Activated T-helper 2 cell treated with anti-CD3 and anti-CD28 coated beads, Interferon-gamma antibody, Interleukin-2, Interleukin-4, amounts not matched to agents 10 μg/mL and 5 μg/mL and 100 μg/mL, durations not matched to agents 14 hours and 24 hours and 36 hours (primary cell): Measurements from ENCODE around the gene E2F1. TPM values are rescaled to one million over a fixed set of nuclear protein-coding genes. Genes with fewer than 3 reads are reported as not detected.

Experiments used
- DNase-seq: peaks from one replicate; pipeline ENCODE4 v3.0.0; 2021; ENCODE audit warnings: low spot score
- H3K27ac Mint-ChIP-seq: one replicate; pipeline ENCODE4 v1.8.0; 2021; ENCODE audit warnings: mixed read lengths
- H3K27me3 Mint-ChIP-seq: one replicate; pipeline ENCODE4 v1.8.0; 2021; ENCODE audit warnings: low read depth, mixed read lengths
- H3K36me3 Mint-ChIP-seq: one replicate; pipeline ENCODE4 v1.8.0; 2021; ENCODE audit warnings: low read depth, mixed read lengths
- H3K4me1 Mint-ChIP-seq: one replicate; pipeline ENCODE4 v1.8.0; 2021; ENCODE audit warnings: low read depth, mixed read lengths
- H3K4me3 Mint-ChIP-seq: one replicate; pipeline ENCODE4 v1.8.0; 2021; ENCODE audit warnings: low read depth, mild to moderate bottlenecking, moderate library complexity, mixed read lengths
- H3K9me3 Mint-ChIP-seq: one replicate; pipeline ENCODE4 v1.8.0; 2021; ENCODE audit warnings: mixed read lengths
- intact Hi-C: fragments of 100-400 bp; cut with micrococcal nuclease; formaldehyde crosslinking; loops from one replicate; pipeline ENCODE4 v1.15.1; 2023
- total RNA-seq: library from RNA; stranded (reverse); gene quantifications from 2 replicates; pipeline ENCODE4 v1.2.3, GENCODE V29; 2022

E2F1 gene
- total RNA-seq, 1 donor from 2014 or later, result 63.8 TPM

DNA sequence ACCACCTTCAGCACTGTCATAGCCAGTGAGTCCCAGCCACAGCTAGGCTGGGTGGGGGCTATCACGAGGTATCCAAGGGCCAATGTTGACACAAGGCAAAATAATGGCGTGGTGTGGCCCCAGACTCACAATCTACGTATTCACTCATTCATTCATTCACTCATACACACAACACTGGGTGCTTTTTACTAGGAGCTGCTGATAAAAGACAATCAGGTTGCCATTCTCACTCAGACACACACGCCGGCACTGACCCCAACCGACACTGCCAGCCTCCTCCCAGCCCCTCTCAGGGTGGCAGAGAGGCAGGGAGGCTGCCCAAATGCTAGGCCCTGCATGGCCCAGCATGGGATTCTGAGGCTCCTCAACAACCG lies 25.5 kb downstream of the E2F1 start:
- intact Hi-C loops, result loop anchor here (10.0 kb wide), 2 partner anchors 106 to 454 kb away; partner anchors contain the start of gene EIF2S2
- Mint-ChIP-seq H3K36me3 (no peaks in the 10 kb centered on the region), H3K4me1 (peaks cover 19% of the 10 kb centered on the region), H3K9me3 (no peaks in the 10 kb centered on the region), H3K4me3 (no peak overlapping the region), H3K27me3 (no peaks in the 10 kb centered on the region), H3K27ac (no peak overlapping the region)
- DNase-seq, result no peak

GRCh38 chr20:33660035-33660684 lies 26.0 kb downstream of the E2F1 start:
- Mint-ChIP-seq H3K9me3 (no peaks in the 10 kb centered on the region), H3K27me3 (no peaks in the 10 kb centered on the region), H3K36me3 (no peaks in the 10 kb centered on the region), H3K4me1 (peaks cover 15% of the 10 kb centered on the region), H3K27ac (no peak overlapping the region), H3K4me3 (no peak overlapping the region)
- DNase-seq, result no peak
- intact Hi-C loops, result loop anchor here (10.0 kb wide), 2 partner anchors 105 to 455 kb away; partner anchors contain the start of gene EIF2S2

DNA sequence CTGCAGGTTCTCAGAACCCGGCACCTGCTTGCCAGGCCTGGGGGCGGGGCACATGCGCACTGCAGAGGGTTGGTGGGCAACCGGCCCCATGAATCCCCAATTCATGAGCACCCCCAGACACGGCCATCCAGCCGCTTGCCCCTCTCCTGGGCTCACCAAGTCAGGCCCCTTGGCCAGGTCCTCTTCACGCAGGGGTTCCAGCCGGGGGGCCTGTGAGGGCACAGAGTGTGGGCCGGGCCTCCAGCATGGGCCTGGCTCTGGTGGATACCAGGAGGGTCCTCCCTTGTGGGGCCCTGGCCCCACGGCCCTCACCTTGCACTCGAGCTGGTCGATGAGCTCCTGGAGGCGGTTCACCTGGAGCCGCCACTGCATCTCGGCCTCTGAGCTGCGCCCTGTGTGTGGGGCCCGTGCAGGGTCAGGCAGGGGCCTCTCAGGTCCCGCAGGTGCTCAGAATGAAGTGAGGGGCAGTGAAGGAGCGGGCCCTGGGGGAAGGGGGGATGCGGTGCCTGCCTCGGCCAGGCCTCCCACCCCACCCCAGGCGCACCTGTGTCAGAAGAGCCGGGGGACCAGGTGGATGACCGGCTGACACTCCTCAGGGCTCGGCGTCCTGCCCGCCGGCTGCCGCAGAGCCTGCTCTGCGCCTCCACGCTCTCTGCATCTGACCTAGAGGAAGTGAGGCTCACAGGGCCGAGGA lies 26.7 kb downstream of the E2F1 start:
- Mint-ChIP-seq H3K36me3 (no peaks in the 10 kb centered on the region), H3K27ac (no peak overlapping the region), H3K27me3 (no peaks in the 10 kb centered on the region), H3K4me1 (peaks cover 8% of the 10 kb centered on the region), H3K4me3 (no peak overlapping the region), H3K9me3 (no peaks in the 10 kb centered on the region)
- intact Hi-C loops, result loop anchor here (10.0 kb wide), 2 partner anchors 105 to 455 kb away; partner anchors contain the start of gene EIF2S2
- no peak for DNase-seq

- Mint-ChIP-seq H3K4me1 (peaks cover 5% of the 10 kb centered on the region), H3K9me3 (no peaks in the 10 kb centered on the region), H3K4me3 (no peak overlapping the region), H3K27ac (no peak overlapping the region), H3K36me3 (no peaks in the 10 kb centered on the region), H3K27me3 (no peaks in the 10 kb centered on the region)
- intact Hi-C loops, result no loop called here
- no peak for DNase-seq
Observed at GRCh38 chr20:33658929-33659328, 27.3 kb downstream of the E2F1 start.

GRCh38 chr20:33658510-33658909 lies 27.7 kb downstream of the E2F1 start:
- Mint-ChIP-seq H3K27ac (no peak overlapping the region), H3K4me1 (peaks cover 5% of the 10 kb centered on the region), H3K27me3 (no peaks in the 10 kb centered on the region), H3K9me3 (no peaks in the 10 kb centered on the region), H3K36me3 (no peaks in the 10 kb centered on the region), H3K4me3 (no peak overlapping the region)
- DNase-seq, result no peak
- intact Hi-C loops, result no loop called here

DNA sequence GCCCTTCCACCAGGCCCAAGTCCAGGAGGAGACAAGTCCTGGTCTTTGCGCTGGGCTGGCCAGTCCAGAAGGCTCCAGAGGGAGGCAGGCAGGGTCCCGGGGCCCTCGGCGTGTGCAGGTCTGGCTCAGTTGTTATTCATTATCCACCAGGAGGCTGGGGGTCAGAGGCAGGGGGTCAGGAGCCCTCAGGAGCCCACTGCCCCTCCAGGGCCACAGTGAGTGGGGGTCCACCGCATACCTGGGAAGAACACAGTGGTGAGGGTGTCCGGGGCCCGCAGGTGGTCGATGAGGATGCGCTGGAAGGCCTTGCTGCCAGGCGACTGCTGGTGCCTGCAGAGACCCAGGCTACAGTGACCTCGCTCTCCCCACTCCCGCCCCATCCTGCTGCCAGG lies 28.5 kb downstream of the E2F1 start:
- H3K27ac Mint-ChIP-seq, result no peak overlapping the region
- intact Hi-C loops, result no loop called here
- no peaks in the 10 kb centered on the region for H3K27me3 Mint-ChIP-seq
- no peak overlapping the region for H3K4me3 Mint-ChIP-seq
- DNase-seq, result no peak
- no peaks in the 10 kb centered on the region for H3K9me3 Mint-ChIP-seq
- H3K4me1 Mint-ChIP-seq, result peaks cover 8% of the 10 kb centered on the region
- no peaks in the 10 kb centered on the region for H3K36me3 Mint-ChIP-seq

DNA sequence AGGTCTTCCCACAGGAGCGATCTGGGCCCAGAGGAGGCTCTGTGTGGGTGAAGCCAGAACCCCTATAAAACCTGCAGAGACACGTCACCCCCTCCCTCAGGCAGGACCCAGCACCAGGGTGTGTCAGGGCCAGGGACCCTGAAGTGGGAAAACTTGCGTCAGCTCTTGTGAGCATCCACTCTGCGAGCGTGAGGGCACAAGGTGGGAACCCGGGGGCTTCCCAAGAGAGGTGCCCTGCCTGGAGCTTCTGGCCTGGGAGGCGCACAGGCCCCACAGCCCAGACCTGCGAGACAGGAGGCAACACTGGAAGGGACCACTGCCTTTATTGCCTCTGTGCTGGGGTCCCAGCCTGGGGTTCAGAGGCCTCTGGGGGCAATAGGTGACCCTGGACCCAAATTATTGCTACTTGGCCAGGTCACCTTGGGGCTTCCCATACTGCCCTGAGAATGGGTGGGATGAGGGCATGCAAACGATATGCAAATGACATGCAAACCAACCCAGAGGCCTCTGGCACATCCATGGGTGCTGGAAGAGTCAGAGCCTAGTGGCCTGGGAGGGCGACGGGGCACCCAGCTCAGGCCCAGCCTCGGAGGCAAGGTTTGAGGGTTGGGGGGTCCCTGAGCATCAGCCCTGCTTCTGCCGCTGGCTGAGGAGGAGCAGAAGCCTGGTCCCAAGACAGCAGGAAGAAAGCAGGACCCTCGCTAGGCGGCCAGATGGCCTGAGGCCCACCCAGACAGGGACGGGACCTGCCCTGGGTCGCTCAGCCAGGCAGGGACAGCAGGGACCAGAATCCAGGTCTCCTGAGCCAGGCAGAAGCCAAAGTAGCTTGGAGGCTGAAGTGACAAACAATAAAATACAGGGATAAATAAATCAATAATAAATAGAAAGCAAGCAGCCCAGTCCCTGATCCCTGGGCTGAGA lies 29.1 kb downstream of the E2F1 start:
- Mint-ChIP-seq H3K9me3 (no peaks in the 10 kb centered on the region), H3K27me3 (no peaks in the 10 kb centered on the region), H3K27ac (no peak overlapping the region), H3K4me3 (no peak overlapping the region), H3K4me1 (peaks cover 11% of the 10 kb centered on the region), H3K36me3 (no peaks in the 10 kb centered on the region)
- intact Hi-C loops, result no loop called here
- no peak for DNase-seq

DNA sequence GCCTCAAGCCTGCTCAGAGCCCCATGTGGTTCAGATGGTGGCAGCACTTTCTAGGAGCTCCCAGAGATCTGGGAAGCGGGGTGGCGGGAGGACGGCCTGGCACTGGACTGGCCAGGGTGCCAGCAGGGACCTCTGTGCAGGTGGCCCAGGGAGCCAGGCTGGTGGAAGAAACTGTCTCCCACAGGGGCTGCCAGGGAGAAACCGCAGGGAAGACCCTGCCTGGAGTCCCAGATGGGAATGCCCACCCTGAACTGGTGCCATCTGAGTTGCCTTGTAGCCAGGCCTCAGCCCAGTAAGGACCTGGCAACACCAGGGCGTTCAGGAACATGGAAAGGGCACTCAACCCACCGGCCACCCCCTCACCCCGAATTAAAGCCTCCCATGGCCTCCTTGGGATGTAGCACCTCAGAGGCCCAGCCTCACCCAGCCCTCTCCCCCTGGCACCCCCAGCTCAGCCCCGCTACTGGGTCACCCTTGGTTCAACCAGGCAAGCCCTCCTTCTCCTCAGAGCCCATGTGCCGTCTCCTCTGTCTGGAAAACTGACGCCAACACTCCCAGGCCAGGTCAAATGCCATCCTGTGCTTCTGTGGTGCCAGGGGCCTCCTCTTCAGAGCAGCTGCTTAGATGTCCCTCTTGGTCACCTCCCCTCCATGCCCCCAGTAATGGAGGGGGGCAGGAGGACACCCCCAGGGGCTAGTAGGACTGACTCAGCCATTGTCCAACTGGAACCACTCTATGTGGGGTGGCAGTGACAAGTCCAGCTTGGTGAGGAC lies 30.0 kb downstream of the E2F1 start:
- no peak for DNase-seq
- Mint-ChIP-seq H3K4me1 (peaks cover 19% of the 10 kb centered on the region), H3K9me3 (no peaks in the 10 kb centered on the region), H3K27me3 (no peaks in the 10 kb centered on the region), H3K27ac (no peak overlapping the region), H3K4me3 (no peak overlapping the region), H3K36me3 (no peaks in the 10 kb centered on the region)
- intact Hi-C loops, result no loop called here

DNA sequence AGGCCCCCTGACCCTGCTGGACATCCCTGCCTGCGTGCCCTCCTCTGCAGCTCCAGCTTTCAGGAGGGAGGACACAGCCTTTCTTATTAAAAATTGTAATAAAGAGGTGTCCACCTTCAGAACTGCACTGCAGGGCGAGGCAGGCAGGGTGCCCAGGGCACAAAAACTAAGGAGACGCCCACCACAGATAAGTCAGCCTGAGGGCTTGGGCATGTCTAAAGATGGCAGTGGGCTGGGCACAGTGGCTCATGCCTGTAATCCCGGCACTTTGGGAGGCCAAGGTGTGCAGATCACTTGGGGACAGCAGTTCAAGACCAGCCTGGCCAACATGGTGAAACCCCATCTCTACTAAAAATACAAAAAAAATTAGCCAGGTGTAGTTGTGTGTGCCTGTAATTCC lies 31.0 kb downstream of the E2F1 start:
- Mint-ChIP-seq H3K9me3 (no peaks in the 10 kb centered on the region), H3K4me1 (peaks cover 19% of the 10 kb centered on the region), H3K4me3 (no peak overlapping the region), H3K27me3 (no peaks in the 10 kb centered on the region), H3K36me3 (no peaks in the 10 kb centered on the region), H3K27ac (no peak overlapping the region)
- intact Hi-C loops, result no loop called here
- no peak for DNase-seq

- Mint-ChIP-seq H3K4me1 (peaks cover 19% of the 10 kb centered on the region), H3K36me3 (no peaks in the 10 kb centered on the region), H3K4me3 (no peak overlapping the region), H3K27ac (no peak overlapping the region), H3K9me3 (no peaks in the 10 kb centered on the region), H3K27me3 (no peaks in the 10 kb centered on the region)
- no peak for DNase-seq
- intact Hi-C loops, result no loop called here
Observed at GRCh38 chr20:33654680-33655161, 31.5 kb downstream of the E2F1 start.

DNA sequence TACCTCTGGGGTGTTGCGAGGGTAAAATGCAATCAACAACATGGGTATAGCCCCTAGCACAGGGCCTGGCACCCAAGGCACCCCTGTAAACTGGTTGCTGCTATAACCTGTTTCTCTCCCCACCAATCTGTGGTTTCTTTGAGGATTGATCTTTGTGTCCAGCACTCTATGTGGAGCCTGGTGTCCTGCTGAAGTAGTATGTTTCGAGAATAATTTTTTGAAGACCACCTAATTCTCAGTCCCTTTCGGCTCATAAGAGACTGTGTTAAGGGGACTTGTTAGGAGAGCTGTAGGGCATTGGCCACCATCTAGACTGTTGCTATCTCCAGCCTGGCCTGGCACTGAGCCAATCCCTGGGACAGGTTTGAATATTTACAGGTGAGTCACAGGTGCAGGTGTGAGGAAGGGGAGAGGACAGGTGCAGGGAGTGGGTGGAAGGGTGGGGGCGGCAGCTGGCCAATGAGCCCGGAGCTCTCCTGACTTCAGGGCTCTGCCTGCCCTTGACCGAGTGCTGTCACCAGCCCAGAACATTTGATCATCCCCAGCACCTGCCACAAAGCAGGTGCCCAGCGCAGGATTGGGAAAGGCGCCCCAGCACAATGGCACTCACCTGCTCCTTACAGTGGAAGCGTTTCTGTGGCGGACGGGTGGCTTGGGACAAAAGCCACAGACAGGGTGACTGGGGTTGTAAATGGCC lies 32.1 kb downstream of the E2F1 start:
- peak overlapping the region; percentile 12 for H3K27ac Mint-ChIP-seq
- DNase-seq, result no peak
- no peaks in the 10 kb centered on the region for H3K9me3 Mint-ChIP-seq
- H3K4me3 Mint-ChIP-seq, result no peak overlapping the region
- H3K4me1 Mint-ChIP-seq, result peaks cover 22% of the 10 kb centered on the region
- no peaks in the 10 kb centered on the region for H3K27me3 Mint-ChIP-seq
- H3K36me3 Mint-ChIP-seq, result no peaks in the 10 kb centered on the region
- intact Hi-C loops, result loop anchor here (1.0 to 2.0 kb wide), 2 partner anchors 21 to 197 kb away; no protein-coding TSS in a partner anchor
